H9 (cell line): ENCODE results near the gene AFF4. TPM values are rescaled to one million over a fixed set of nuclear protein-coding genes. Genes with fewer than 3 reads are reported as not detected.
A peak's percentile ranks its signal among the peaks of the same experiment; 100 is the strongest.

Experiments used
- DNase-seq: peaks from one replicate; pipeline ENCODE4 v3.0.0-alpha.2; 2017
- H2AFZ ChIP-seq: one replicate; pipeline ENCODE4 v1.6.1; 2013; ENCODE audit warnings: mild to moderate bottlenecking, low read length, control low read depth, moderate library complexity
- H2AK5ac ChIP-seq: 2 replicates; pipeline ENCODE4 v1.6.1; 2013; ENCODE audit warnings: low read length, control low read depth, mixed read lengths; ENCODE audit not compliant: insufficient read length
- H2BK120ac ChIP-seq: one replicate; pipeline ENCODE4 v1.6.1; 2013; ENCODE audit warnings: low read depth, mild to moderate bottlenecking, low read length, control low read depth, inconsistent platforms; ENCODE audit not compliant: poor library complexity, severe bottlenecking
- H2BK12ac ChIP-seq: 2 replicates; pipeline ENCODE4 v1.6.1; 2013; ENCODE audit warnings: low read length, control low read depth, mixed read lengths, low read depth; ENCODE audit not compliant: insufficient read length
- H2BK15ac ChIP-seq: 2 replicates; pipeline ENCODE4 v1.6.1; 2013; ENCODE audit warnings: low read depth, low read length, control low read depth
- H2BK20ac ChIP-seq: one replicate; pipeline ENCODE4 v1.6.1; 2013; ENCODE audit warnings: low read depth, mild to moderate bottlenecking, low read length, control low read depth, inconsistent platforms; ENCODE audit not compliant: poor library complexity, severe bottlenecking
- H2BK5ac ChIP-seq: 2 replicates; pipeline ENCODE4 v1.6.1; 2013; ENCODE audit warnings: low read length, control low read depth, mixed read lengths; ENCODE audit not compliant: insufficient read length
- H3K14ac ChIP-seq: 2 replicates; pipeline ENCODE4 v1.6.1; 2013; ENCODE audit warnings: low read length, control low read depth; ENCODE audit not compliant: insufficient read depth
- H3K18ac ChIP-seq: 2 replicates; pipeline ENCODE4 v1.6.1; 2013; ENCODE audit warnings: low read depth, mild to moderate bottlenecking, mixed read lengths, low read length, control low read depth; ENCODE audit not compliant: insufficient read length
- H3K23ac ChIP-seq: 2 replicates; pipeline ENCODE4 v1.6.1; 2013; ENCODE audit warnings: low read length, control low read depth, mixed read lengths, low read depth; ENCODE audit not compliant: insufficient read length
- H3K23me2 ChIP-seq: 2 replicates; pipeline ENCODE4 v1.6.1; 2013; ENCODE audit warnings: low read depth, mild to moderate bottlenecking, mixed read lengths, low read length, control low read depth; ENCODE audit not compliant: insufficient read length, poor library complexity, severe bottlenecking
- H3K27ac ChIP-seq: 2 replicates; pipeline ENCODE4 v1.5.1; 2013; ENCODE audit warnings: low read length, control low read depth, mixed read lengths, low read depth; ENCODE audit not compliant: insufficient read length
- H3K27me3 ChIP-seq: 2 replicates; pipeline ENCODE4 v1.6.1; 2013; ENCODE audit warnings: low read length, control low read depth, inconsistent platforms; ENCODE audit not compliant: insufficient read depth
- H3K4ac ChIP-seq: 2 replicates; pipeline ENCODE4 v1.6.1; 2013; ENCODE audit warnings: low read depth, mild to moderate bottlenecking, control low read depth, inconsistent platforms, low read length, moderate library complexity
- H3K4me1 ChIP-seq: 2 replicates; pipeline ENCODE4 v1.6.1; 2013; ENCODE audit warnings: low read length, control low read depth, inconsistent platforms; ENCODE audit not compliant: insufficient read depth
- H3K4me2 ChIP-seq: 2 replicates; pipeline ENCODE4 v1.6.1; 2013; ENCODE audit warnings: low read length, control low read depth, mixed read lengths; ENCODE audit not compliant: insufficient read length, insufficient read depth
- H3K56ac ChIP-seq: 2 replicates; pipeline ENCODE4 v1.6.1; 2013; ENCODE audit warnings: low read depth, mild to moderate bottlenecking, mixed read lengths, low read length, control low read depth; ENCODE audit not compliant: insufficient read length
- H3K79me1 ChIP-seq: 2 replicates; pipeline ENCODE4 v1.6.1; 2013; ENCODE audit warnings: low read depth, mild to moderate bottlenecking, moderate library complexity, low read length, control low read depth, inconsistent platforms; ENCODE audit not compliant: insufficient read depth, poor library complexity, severe bottlenecking
- H3K79me2 ChIP-seq: 2 replicates; pipeline ENCODE4 v1.6.1; 2013; ENCODE audit warnings: low read length, control low read depth, inconsistent platforms; ENCODE audit not compliant: insufficient read depth
- H3K9ac ChIP-seq: 2 replicates; pipeline ENCODE4 v1.6.1; 2013; ENCODE audit warnings: low read length, control low read depth, mixed read lengths; ENCODE audit not compliant: insufficient read length; ENCODE audit errors: extremely low read depth
- H3K9me3 ChIP-seq: one replicate; pipeline ENCODE4 v1.6.1; 2013; ENCODE audit warnings: low read depth, low read length, inconsistent platforms; ENCODE audit not compliant: control insufficient read depth
- H3T11ph ChIP-seq: one replicate; pipeline ENCODE4 v1.6.1; 2013; ENCODE audit warnings: mild to moderate bottlenecking, low read length, control low read depth, inconsistent platforms
- H4K20me1 ChIP-seq: one replicate; pipeline ENCODE4 v1.6.1; 2013; ENCODE audit not compliant: control insufficient read depth, insufficient read length, insufficient read depth
- H4K5ac ChIP-seq: 2 replicates; pipeline ENCODE4 v1.6.1; 2013; ENCODE audit warnings: low read depth, mild to moderate bottlenecking, mixed read lengths, low read length, control low read depth; ENCODE audit not compliant: insufficient read length
- H4K8ac ChIP-seq: replicated peaks from 2 replicates; pipeline ENCODE4 v1.6.1; 2013; ENCODE audit warnings: low read length, control low read depth, mixed read lengths, low read depth; ENCODE audit not compliant: insufficient read length
- H4K91ac ChIP-seq: 2 replicates; pipeline ENCODE4 v1.6.1; 2013; ENCODE audit warnings: low read depth, mild to moderate bottlenecking, moderate library complexity, mixed read lengths, low read length, control low read depth; ENCODE audit not compliant: insufficient read length
- H3K27ac Mint-ChIP-seq, 3 experiments: 2 replicates in 2 of 3; 3 replicates in 1 of 3; pipeline ENCODE4 v1.8.0; 2020 to 2021; ENCODE audit warnings: mixed read lengths in 3 of 3, mild to moderate bottlenecking in 1 of 3, moderate library complexity in 1 of 3
- H3K27me3 Mint-ChIP-seq: 2 replicates; pipeline ENCODE4 v1.8.0; 2021; ENCODE audit warnings: low read depth, mild to moderate bottlenecking, moderate library complexity, mixed read lengths
- H3K36me3 Mint-ChIP-seq, 3 experiments: 2 replicates in 2 of 3; 3 replicates in 1 of 3; pipeline ENCODE4 v1.8.0; 2020 to 2021; ENCODE audit warnings: low read depth in 3 of 3, mixed read lengths in 3 of 3; ENCODE audit not compliant: insufficient read depth in 1 of 3
- H3K4me1 Mint-ChIP-seq, 2 experiments: 2 replicates each; pipeline ENCODE4 v1.8.0; 2020; ENCODE audit warnings: mixed read lengths in 2 of 2
- H3K4me3 Mint-ChIP-seq, 2 experiments: 2 replicates in 1 of 2; 3 replicates in 1 of 2; pipeline ENCODE4 v1.8.0; 2020 to 2021; ENCODE audit warnings: mild to moderate bottlenecking in 2 of 2, mixed read lengths in 2 of 2, moderate library complexity in 1 of 2
- H3K9me3 Mint-ChIP-seq, 2 experiments: 2 replicates in 1 of 2; 3 replicates in 1 of 2; pipeline ENCODE4 v1.8.0; 2020; ENCODE audit warnings: mild to moderate bottlenecking in 2 of 2, mixed read lengths in 2 of 2, moderate library complexity in 1 of 2
- CTCF ChIP-seq: fragments of 200-600 bp; sonication (generic); conservative IDR thresholded peaks from 3 replicates; pipeline ENCODE4 v1.8.0; 2021; ENCODE audit warnings: antibody characterized with exemption, mild to moderate bottlenecking
- WGBS: extraction: QIAGEN DNeasy Blood & Tissue Kit; methylation state at CpG from one replicate; pipeline ENCODE4 v1.1.7; 2013; ENCODE audit warnings: missing lambda C conversion rate, low lambda C conversion rate, mixed read lengths; ENCODE audit not compliant: insufficient read length; ENCODE audit errors: extremely low coverage; 5-methylcytosine and 5-hydroxymethylcytosine counted together
- total RNA-seq: library from RNA; stranded (reverse); gene quantifications from 2 replicates; pipeline ENCODE4 v1.2.1, GENCODE V29; 2021

The AFF4 gene
- total RNA-seq, 1 experiment from 2014 or later = 73.2 TPM

GRCh38 chr5:132962429-132963021 lies 909 bp downstream of the AFF4 start:
- peaks cover 0 to 2% of the 10 kb centered on the region in 2 experiments; a peak in 1 of 5 replicates for H3K9me3 Mint-ChIP-seq
- Histone ChIP-seq H3K18ac (peak overlapping the region; percentile 92), H4K8ac (no peak overlapping the region), H3K79me2 (peaks cover 36% of the 10 kb centered on the region; the same call in 1 of the 2 replicates), H2BK12ac (peak overlapping the region; percentile 3), H3K14ac (peak overlapping the region; percentile 80; the same call in 1 of the 2 replicates), H3K4me2 (peak overlapping the region; percentile 97), H4K20me1 (no peaks in the 10 kb centered on the region), H3K23me2 (peaks cover 13% of the 10 kb centered on the region), H3K79me1 (no peaks in the 10 kb centered on the region), H3K56ac (peak overlapping the region; percentile 56), H2BK20ac (no peak overlapping the region), H3K4me1 (no peaks in the 10 kb centered on the region), H2BK120ac (no peak overlapping the region), H2BK15ac (no peak overlapping the region), H3K27ac (peak overlapping the region; percentile 76), H4K5ac (peak overlapping the region; percentile 83), H3T11ph (peak overlapping the region; percentile 78), H3K9ac (peak overlapping the region; percentile 98), H3K9me3 (no peaks in the 10 kb centered on the region), H4K91ac (no peak overlapping the region), H3K27me3 (no peaks in the 10 kb centered on the region), H2AFZ (peak overlapping the region; percentile 88), H3K23ac (no peak overlapping the region), H2BK5ac (peak overlapping the region; percentile 98), H2AK5ac (peak overlapping the region; percentile 41), H3K4ac (peak overlapping the region; percentile 82; the same call in 1 of the 2 replicates)
- peaks cover 5 to 8% (median 6%) of the 10 kb centered on the region in 3 experiments; a peak in 5 of 7 replicates for H3K36me3 Mint-ChIP-seq
- peak overlapping the region; percentile 99 for H3K27ac Mint-ChIP-seq
- H3K4me1 Mint-ChIP-seq = peaks cover 6 to 10% of the 10 kb centered on the region in 2 experiments; a peak in 3 of 4 replicates
- DNase-seq = no peak
- no peaks in the 10 kb centered on the region for H3K27me3 Mint-ChIP-seq
- no peak for TF ChIP-seq CTCF
- H3K4me3 Mint-ChIP-seq = peak overlapping the region; percentile 95 to 98
- no CpG with 5 or more reads among the region's 21 CpGs for WGBS
